WTC11 (cell line): ENCODE data around the gene SPOCK1. TPM values are rescaled to one million over a fixed set of nuclear protein-coding genes. Genes with fewer than 3 reads are reported as not detected.

Experiments used
- ATAC-seq: fragments of 200-7000 bp; cut with Tn5 transposase; 2 replicates; pipeline ENCODE4 v1.10.0; 2021; ENCODE audit warnings: mild to moderate bottlenecking, moderate library complexity
- CTCF ChIA-PET: fragments of 300-600 bp; sonication (Branson Sonifier 250); formaldehyde crosslinking; loops from one replicate; lab custom pipeline; 2021; ENCODE audit warnings: antibody characterized with exemption; lab: Charles Lee
- POLR2A ChIA-PET: fragments of 350-600 bp; sonication (Branson Sonifier 250); formaldehyde crosslinking; loops from one replicate; lab custom pipeline; 2021; ENCODE audit warnings: antibody characterized with exemption; lab: Charles Lee
- DNase-seq: peaks from one replicate; pipeline ENCODE4 v3.0.0; 2021; ENCODE audit warnings: low spot score
- H3K27ac Mint-ChIP-seq: 2 replicates; pipeline ENCODE4 v1.8.0; 2021; ENCODE audit warnings: mixed read lengths
- H3K27me3 Mint-ChIP-seq: 2 replicates; pipeline ENCODE4 v1.8.0; 2021; ENCODE audit warnings: low read depth, mild to moderate bottlenecking, moderate library complexity, mixed read lengths
- H3K36me3 Mint-ChIP-seq: 2 replicates; pipeline ENCODE4 v1.8.0; 2021; ENCODE audit warnings: mixed read lengths
- H3K4me1 Mint-ChIP-seq: 2 replicates; pipeline ENCODE4 v1.8.0; 2022; ENCODE audit warnings: mixed read lengths
- H3K4me3 Mint-ChIP-seq: 2 replicates; pipeline ENCODE4 v1.8.0; 2021; ENCODE audit warnings: mild to moderate bottlenecking, moderate library complexity, mixed read lengths
- H3K9me3 Mint-ChIP-seq: 2 replicates; pipeline ENCODE4 v1.8.0; 2021; ENCODE audit warnings: mixed read lengths
- AFF4 ChIP-seq: sonication (generic); formaldehyde crosslinking; IDR thresholded peaks from 2 replicates; pipeline ENCODE4 v1.8.1; 2023; ENCODE audit warnings: mild to moderate bottlenecking, missing genetic modification reagents, borderline replicate concordance
- ATF6 ChIP-seq: sonication (generic); formaldehyde crosslinking; IDR thresholded peaks from 2 replicates; pipeline ENCODE4 v1.8.1; 2023; ENCODE audit warnings: mild to moderate bottlenecking, missing genetic modification reagents
- E2F1 ChIP-seq: sonication (generic); formaldehyde crosslinking; IDR thresholded peaks from 2 replicates; pipeline ENCODE4 v1.8.0; 2022; ENCODE audit warnings: mild to moderate bottlenecking, missing genetic modification reagents
- ELF4 ChIP-seq: sonication (generic); formaldehyde crosslinking; IDR thresholded peaks from 2 replicates; pipeline ENCODE4 v1.8.1; 2022; ENCODE audit warnings: low read depth, mild to moderate bottlenecking, moderate library complexity, missing genetic modification reagents
- HMGA2 ChIP-seq: fragments of 250-450 bp; sonication (Bioruptor Pico); IDR thresholded peaks from 2 replicates; pipeline ENCODE4 v1.4.0; 2021; ENCODE audit warnings: mild to moderate bottlenecking, moderate library complexity
- JAZF1 ChIP-seq: fragments of 250-450 bp; sonication (Bioruptor Pico); IDR thresholded peaks from 2 replicates; pipeline ENCODE4 v1.9.0; 2021; ENCODE audit warnings: moderate library complexity, mild to moderate bottlenecking, inconsistent platforms
- JUN ChIP-seq: sonication (generic); formaldehyde crosslinking; IDR thresholded peaks from 2 replicates; pipeline ENCODE4 v1.8.0; 2023; ENCODE audit warnings: mild to moderate bottlenecking, missing genetic modification reagents
- NFE2L1 ChIP-seq: sonication (generic); formaldehyde crosslinking; IDR thresholded peaks from 2 replicates; pipeline ENCODE4 v1.8.1; 2023; ENCODE audit warnings: missing genetic modification reagents
- NFYB ChIP-seq: sonication (generic); formaldehyde crosslinking; conservative IDR thresholded peaks from 2 replicates; pipeline ENCODE4 v1.8.0; 2022; ENCODE audit warnings: low read depth, missing genetic modification reagents
- PREB ChIP-seq: sonication (generic); formaldehyde crosslinking; IDR thresholded peaks from 2 replicates; pipeline ENCODE4 v1.8.1; 2022; ENCODE audit warnings: mild to moderate bottlenecking, missing genetic modification reagents, moderate library complexity, borderline replicate concordance
- RELA ChIP-seq: sonication (generic); formaldehyde crosslinking; IDR thresholded peaks from 2 replicates; pipeline ENCODE4 v1.8.1; 2022; ENCODE audit warnings: missing genetic modification reagents, mild to moderate bottlenecking, borderline replicate concordance
- SMAD3 ChIP-seq: sonication (generic); formaldehyde crosslinking; IDR thresholded peaks from 2 replicates; pipeline ENCODE4 v1.8.0; 2022; ENCODE audit warnings: missing genetic modification reagents, mild to moderate bottlenecking, borderline replicate concordance
- TCF7 ChIP-seq: sonication (generic); formaldehyde crosslinking; IDR thresholded peaks from 2 replicates; pipeline ENCODE4 v1.8.0; 2022; ENCODE audit warnings: mild to moderate bottlenecking, low read depth, missing genetic modification reagents, moderate library complexity
- USF1 ChIP-seq: sonication (generic); formaldehyde crosslinking; IDR thresholded peaks from 2 replicates; pipeline ENCODE4 v1.8.0; 2022; ENCODE audit warnings: mild to moderate bottlenecking, missing genetic modification reagents
- ZMAT4 ChIP-seq: fragments of 250-450 bp; sonication (Bioruptor Pico); IDR thresholded peaks from 2 replicates; pipeline ENCODE4 v1.9.0; 2021; ENCODE audit warnings: mild to moderate bottlenecking
- ZNF281 ChIP-seq: sonication (generic); formaldehyde crosslinking; IDR thresholded peaks from 2 replicates; pipeline ENCODE4 v1.8.0; 2023; ENCODE audit warnings: mild to moderate bottlenecking, missing genetic modification reagents
- ZSCAN18 ChIP-seq: fragments of 250-450 bp; sonication (Bioruptor Pico); IDR thresholded peaks from 2 replicates; pipeline ENCODE4 v2.1.2; 2022; ENCODE audit warnings: mild to moderate bottlenecking, moderate library complexity
- total RNA-seq: library from RNA; stranded (reverse); gene quantifications from 3 replicates; pipeline ENCODE4 v1.2.3, GENCODE V29; 2021
- TF ChIP-seq, protein P1 (sequence below): sonication (generic); formaldehyde crosslinking; IDR thresholded peaks from 2 replicates; pipeline ENCODE4 v1.8.1; 2023; ENCODE audit warnings: mild to moderate bottlenecking, missing genetic modification reagents, moderate library complexity
- TF ChIP-seq, protein P2 (sequence below): fragments of 250-450 bp; sonication (Bioruptor Pico); IDR thresholded peaks from 2 replicates; pipeline ENCODE4 v1.9.0; 2021; ENCODE audit warnings: moderate library complexity, mild to moderate bottlenecking, inconsistent platforms, borderline replicate concordance

Gene SPOCK1
- total RNA-seq, 1 experiment from 2014 or later: 15.2 TPM

GRCh38 chr5:137215780-137216179 is 283.3 kb downstream of the SPOCK1 start:
- ChIA-PET POLR2A (no interaction called here), CTCF (interaction anchor here (0.7 kb wide), 1 partner anchor 141 kb away, joined by 3 read pairs; no protein-coding TSS in a partner anchor)
- H3K36me3 Mint-ChIP-seq: no peaks in the 10 kb centered on the region
- ATAC-seq: no peak
- DNase-seq: no peak
- no peak for TF ChIP-seq ZSCAN18 (CRISPR knock-in tag)
- no peak for TF ChIP-seq ZNF281 (CRISPR knock-in tag)
- no peak for TF ChIP-seq JUN (CRISPR knock-in tag)
- TF ChIP-seq USF1 (CRISPR knock-in tag): no peak
- no peak for TF ChIP-seq ELF4 (CRISPR knock-in tag)
- TF ChIP-seq NFYB (CRISPR knock-in tag): no peak
- TF ChIP-seq ATF6 (CRISPR knock-in tag): no peak
- no peak for TF ChIP-seq HMGA2 (CRISPR knock-in tag)
- no peak for TF ChIP-seq ZMAT4 (CRISPR knock-in tag)
- no peak for TF ChIP-seq JAZF1
- TF ChIP-seq AFF4: no peak
- no peak for TF ChIP-seq NFE2L1 (CRISPR knock-in tag)
- no peak for TF ChIP-seq RELA (CRISPR knock-in tag)
- no peak for TF ChIP-seq TCF7
- no peaks in the 10 kb centered on the region for H3K9me3 Mint-ChIP-seq
- no peak overlapping the region for H3K4me3 Mint-ChIP-seq
- no peak overlapping the region for H3K27ac Mint-ChIP-seq
- H3K27me3 Mint-ChIP-seq: no peaks in the 10 kb centered on the region
- no peaks in the 10 kb centered on the region for H3K4me1 Mint-ChIP-seq

GRCh38 chr5:137215261-137215660 is 283.9 kb downstream of the SPOCK1 start:
- CTCF ChIA-PET: interaction anchor here (0.7 kb wide), 1 partner anchor 140 kb away, joined by 3 read pairs; no protein-coding TSS in a partner anchor
- no peaks in the 10 kb centered on the region for H3K9me3 Mint-ChIP-seq
- TF ChIP-seq E2F1 (CRISPR knock-in tag): no peak
- TF ChIP-seq TCF7: no peak
- TF ChIP-seq, protein P1, sequence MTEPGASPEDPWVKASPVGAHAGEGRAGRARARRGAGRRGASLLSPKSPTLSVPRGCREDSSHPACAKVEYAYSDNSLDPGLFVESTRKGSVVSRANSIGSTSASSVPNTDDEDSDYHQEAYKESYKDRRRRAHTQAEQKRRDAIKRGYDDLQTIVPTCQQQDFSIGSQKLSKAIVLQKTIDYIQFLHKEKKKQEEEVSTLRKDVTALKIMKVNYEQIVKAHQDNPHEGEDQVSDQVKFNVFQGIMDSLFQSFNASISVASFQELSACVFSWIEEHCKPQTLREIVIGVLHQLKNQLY: no peak
- TF ChIP-seq PREB: no peak
- TF ChIP-seq, protein P2, sequence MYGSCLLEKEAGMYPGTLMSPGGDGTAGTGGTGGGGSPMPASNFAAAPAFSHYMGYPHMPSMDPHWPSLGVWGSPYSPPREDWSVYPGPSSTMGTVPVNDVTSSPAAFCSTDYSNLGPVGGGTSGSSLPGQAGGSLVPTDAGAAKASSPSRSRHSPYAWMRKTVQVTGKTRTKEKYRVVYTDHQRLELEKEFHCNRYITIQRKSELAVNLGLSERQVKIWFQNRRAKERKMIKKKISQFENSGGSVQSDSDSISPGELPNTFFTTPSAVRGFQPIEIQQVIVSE (CRISPR knock-in tag): no peak
- no peak for TF ChIP-seq SMAD3 (CRISPR knock-in tag)
- TF ChIP-seq JAZF1: no peak

More at GRCh38 chr5:137215261-137215660, 283.9 kb downstream of the SPOCK1 start:
- Mint-ChIP-seq H3K36me3 (no peaks in the 10 kb centered on the region), H3K27me3 (no peaks in the 10 kb centered on the region), H3K4me3 (no peak overlapping the region), H3K27ac (no peak overlapping the region), H3K4me1 (no peaks in the 10 kb centered on the region)
- no peak for ATAC-seq
- POLR2A ChIA-PET: no interaction called here
- no peak for DNase-seq
